HL-60/S4 treated with phorbol 12-myristate 13-acetate at 8.2 ng/mL for 4 days and 3 days (cell line): ENCODE data around the gene NELFB.
"Not testable (repeated sequence)": the region's sequence is repeated elsewhere in the genome, so short reads cannot be mapped to it uniquely, and the experiment has no call there.

Experiments used
- in situ Hi-C: fragments of 300-500 bp; cut with MboI; formaldehyde crosslinking; loops from 2 replicates; pipeline ENCODE4 v1.15.0; 2022; ENCODE audit warnings: low sequenced_read_pairs

Gene NELFB

GRCh38 chr9:137245450-137246421 is 9.4 kb upstream of the NELFB start:
- in situ Hi-C loops = no loop called here

- in situ Hi-C loops = no loop called here
Measured at GRCh38 chr9:137247135-137247915, 7.8 kb upstream of the NELFB start.

- in situ Hi-C loops = no loop called here
Measured at GRCh38 chr9:137247916-137248175, 7.3 kb upstream of the NELFB start.

DNA sequence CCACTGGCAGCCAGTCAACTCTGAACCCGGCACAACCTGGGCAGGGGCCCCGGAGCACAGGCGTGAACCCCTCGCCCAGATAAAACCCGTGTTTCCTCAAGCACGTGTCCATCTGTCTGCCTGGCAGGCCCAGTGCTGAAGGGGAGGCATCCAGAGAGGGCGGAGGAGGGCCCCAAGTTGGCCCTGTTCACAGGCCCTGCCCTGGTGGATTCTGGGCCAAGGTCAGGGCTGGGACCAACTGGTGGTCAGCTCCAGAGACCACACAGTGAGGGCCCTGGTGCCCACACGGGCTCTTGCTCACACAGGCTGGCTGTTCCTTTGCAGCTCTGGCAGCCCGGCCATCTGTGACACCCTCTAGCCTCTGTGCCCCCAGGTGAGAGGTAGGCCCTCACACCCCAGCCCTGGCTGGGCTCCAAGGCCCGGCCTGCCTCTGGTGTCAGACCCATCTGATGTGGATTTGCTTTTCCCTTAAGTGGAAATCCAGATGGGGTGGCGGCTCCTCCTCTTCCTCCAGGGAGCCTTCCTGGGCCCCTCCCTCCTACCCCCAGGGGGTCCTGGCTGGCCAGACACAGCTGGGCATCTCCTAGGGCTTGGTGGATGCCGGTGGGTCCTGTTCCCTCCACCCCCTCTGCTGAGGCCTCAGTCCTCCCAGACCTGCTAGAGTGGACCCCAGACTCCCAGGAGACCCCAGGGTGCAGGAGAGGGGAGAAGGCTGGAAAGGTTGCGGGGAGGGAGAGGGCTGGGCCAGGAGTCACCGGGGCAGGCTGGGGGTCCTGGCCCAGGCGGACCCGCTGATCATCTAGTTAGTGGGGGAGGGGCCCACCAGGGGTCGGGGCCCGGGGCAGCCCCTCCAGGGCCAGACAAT is 4.6 kb upstream of the NELFB start:
- in situ Hi-C loops = no loop called here

DNA sequence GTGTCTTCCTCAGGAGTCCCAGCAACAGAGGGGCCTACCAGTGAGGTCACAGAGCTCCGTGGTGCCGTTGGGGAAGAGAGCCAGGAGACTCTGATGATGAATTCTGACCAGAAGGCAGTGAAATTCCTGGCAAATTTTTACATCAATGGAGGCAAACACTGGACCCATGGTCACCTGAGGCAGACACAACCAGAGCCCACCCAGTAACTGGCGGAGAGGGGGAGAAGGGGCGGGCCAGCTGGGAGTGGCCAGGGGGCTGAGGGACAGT is 4.0 kb upstream of the NELFB start, which contains the start of gene STPG3:
Gene STPG3 (plus strand): TSS at position 93 of the 268 bp plus-strand sequence. CDS start 1 bp downstream, at position 94.
- in situ Hi-C loops = no loop called here

DNA sequence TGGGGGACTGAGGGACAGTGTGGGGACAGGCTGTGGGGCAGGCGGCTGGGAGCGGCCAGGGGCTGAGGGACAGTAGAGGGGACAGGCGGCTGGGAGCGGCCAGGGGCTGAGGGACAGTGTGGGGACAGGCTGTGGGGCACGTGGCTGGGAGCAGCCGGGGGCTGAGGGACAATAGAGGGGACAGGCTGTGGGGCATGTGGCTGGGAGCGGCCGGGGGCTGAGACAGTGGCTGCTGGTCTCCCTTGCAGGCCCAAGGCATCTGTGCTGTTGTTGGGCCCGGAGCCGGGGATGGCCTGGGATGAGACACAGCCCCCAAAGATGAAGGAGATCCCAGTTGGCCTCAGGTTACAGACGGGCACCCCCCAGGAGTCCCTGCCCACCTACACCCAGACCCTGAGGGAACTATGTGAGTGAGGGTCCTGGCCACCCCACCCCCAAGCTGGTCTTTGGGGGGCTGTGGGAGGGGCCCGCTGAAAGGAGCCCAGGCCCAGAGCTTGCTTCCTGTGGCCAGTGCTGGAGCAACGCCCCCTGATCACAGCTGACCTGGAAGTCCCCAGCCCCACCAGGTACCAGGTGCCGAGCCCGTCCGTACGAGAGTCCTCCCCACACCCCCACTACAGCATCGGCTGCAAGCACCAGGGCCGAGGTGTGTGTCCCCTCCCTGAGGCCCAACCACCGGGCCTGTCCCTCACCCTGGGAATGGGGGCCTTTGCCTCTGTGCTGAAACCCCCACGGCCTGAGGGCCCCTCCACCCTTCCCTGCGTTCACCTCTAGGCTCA is 3.4 kb upstream of the NELFB start:
- in situ Hi-C loops = no loop called here

DNA sequence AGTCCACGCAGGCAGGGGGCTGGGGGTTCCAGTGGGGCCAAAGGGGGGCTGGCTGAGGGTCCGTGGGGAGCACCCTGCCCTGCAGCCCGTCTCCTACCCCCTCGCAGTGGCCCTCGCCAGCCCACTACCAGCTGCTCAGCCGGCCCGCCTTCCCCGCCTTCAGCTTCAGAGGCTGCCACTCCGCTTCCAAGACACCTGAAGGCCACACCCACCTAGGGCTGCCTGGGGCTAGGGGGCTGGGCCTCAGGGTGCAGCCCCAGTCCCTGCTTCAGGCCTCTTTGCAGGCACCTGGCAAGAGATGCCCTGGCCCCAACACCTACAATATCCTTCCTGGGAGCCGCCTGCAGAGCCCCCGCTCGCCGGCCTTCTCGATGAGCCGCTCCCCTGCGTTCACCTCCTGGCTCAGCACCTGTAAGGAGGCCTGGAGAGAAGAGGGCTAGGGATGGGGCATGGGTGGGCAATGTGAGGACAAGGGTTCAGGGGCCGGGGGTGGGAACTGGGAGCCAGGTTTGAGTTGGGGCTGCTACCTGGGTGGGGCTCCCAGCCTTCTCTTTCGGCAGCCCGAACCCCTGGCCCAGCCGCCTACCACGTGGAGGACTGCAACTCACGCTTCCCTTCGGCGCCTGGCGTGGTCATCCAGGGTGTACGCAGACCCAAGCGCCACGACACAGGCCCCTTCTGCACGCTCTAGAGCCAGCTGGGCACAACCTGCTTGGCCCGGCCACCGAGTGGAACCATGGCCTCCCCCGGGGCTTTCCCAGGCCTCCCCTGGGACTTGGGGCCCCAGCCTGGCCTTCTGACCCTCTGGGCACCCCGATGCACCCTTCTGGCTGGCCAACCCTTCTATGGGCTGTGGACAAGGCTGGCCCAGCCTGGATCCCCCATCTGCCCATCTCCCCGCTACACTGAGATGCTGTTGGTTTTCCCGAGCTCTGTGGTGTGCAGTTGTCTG is 2.3 kb upstream of the NELFB start:
- in situ Hi-C loops = no loop called here

DNA sequence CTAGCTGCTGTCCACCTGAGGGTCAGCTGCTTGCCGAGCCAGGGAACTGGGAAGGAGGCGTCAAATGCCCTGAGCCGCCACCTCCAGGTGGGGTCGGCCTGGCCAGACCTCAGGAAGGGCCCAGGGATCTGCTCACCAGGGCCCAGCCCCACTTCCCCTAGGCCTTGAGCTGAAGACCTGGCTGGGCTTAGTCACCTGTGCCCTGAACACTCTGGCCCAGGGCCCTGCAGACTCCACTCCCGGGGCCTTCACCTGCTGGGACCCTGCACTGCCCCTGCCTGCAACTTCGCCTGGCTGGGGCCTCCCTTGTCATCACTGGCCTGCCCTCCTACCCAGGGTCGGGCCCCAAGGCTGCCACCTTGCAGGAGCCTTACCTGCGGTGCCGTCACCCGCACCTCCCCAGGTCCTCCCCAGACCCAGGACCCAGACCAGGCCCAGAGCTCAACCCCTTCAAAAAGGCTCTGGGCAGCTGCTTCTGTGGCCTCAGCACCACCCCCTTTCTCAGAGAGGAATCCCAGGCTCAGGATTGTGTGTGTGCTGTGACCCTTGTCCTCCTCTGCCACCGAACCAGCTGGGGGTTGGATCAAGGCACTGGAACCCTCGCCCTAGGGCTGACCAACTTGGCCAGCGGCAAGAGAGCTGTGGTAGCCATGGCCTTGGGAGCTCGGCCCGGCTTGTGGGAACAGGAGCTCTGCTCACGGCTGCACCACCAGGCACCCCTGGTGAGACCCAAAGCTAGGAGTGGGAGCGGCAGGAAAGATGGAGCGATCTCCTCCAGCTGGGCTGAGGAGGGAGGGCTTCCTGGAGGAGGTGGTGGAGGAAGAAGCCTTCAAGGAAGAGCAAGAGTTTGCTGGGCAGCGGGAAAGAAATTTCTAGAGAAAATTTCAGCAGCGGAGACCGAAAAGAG is 1.2 kb upstream of the NELFB start:
- in situ Hi-C loops = no loop called here

GRCh38 chr9:137255448-137256114 is 454 bp downstream of the NELFB start:
- in situ Hi-C loops = no loop called here

DNA sequence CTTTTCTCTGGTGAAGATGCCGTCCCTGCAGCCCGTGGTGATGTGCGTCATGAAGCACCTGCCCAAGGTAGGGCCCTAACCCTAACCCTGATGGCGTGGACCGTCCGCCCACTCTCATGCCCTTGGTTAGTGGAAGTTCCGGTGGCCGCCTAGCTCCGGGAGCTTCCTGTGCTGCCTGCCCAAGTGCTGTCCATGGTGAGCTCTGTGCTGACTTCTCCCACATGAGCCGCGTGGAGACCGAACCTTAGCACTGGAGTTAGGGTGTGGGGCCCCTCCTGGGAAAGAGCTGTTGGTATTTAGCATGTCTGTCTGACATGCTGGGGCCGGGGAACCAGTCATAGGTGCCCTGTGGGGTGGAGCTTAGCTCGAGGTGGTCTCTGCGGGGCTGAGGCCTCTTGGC is 1.2 kb downstream of the NELFB start:
- in situ Hi-C loops = no loop called here

DNA sequence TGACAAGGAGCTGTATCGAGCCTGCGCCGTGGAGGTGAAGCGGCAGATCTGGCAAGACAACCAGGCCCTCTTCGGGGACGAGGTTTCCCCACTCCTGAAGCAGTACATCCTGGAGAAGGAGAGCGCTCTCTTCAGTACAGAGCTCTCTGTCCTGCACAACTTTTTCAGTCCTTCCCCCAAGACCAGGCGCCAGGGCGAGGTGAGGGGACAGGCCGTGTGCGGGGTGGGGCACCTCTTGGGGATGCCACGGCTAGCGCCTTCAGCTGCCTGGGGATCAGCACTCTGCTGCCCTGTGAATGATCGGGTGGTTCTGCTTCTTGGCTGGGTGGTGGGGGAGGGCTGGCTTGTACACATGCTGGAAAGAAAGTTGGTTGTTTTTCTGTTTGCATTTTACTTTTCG is 1.7 kb downstream of the NELFB start:
- in situ Hi-C loops = no loop called here

DNA sequence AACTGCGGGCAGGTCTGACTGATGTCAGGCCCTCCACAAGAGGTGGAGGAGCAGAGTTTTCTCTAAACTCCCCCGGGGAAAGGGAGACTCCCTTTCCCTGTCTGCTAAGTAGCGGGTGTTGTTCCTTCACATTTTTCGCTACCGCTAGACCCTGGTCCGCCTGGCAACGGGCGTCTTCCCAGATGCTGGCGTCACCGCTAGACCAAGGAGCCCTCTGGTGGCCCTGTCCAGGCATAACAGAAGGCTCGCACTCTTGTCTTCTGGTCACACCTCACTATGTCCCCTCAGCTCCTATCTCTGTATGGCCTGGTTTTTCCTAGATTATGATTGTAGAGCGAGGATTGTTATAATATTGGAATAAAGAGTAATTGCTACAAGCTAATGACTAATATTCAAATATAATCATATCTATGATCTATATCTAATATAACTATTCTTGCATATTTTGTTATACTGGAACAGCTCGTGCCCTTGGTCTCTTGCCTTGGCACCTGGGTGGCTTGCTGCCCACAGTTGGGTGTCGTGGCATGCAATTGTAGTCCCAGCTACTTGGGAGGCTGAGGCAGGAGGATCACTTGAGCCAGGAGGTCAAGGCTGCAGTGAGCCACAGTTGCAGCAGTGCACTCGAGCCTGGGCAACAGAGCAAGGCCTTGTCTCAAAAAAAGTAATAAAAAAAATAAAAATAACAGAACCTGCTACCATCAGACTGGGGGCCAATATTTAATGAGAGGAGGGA is 7.2 kb downstream of the NELFB start:
- in situ Hi-C loops = not testable (repeated sequence)

- in situ Hi-C loops = no loop called here
Measured at GRCh38 chr9:137262909-137263285, 7.8 kb downstream of the NELFB start.

DNA sequence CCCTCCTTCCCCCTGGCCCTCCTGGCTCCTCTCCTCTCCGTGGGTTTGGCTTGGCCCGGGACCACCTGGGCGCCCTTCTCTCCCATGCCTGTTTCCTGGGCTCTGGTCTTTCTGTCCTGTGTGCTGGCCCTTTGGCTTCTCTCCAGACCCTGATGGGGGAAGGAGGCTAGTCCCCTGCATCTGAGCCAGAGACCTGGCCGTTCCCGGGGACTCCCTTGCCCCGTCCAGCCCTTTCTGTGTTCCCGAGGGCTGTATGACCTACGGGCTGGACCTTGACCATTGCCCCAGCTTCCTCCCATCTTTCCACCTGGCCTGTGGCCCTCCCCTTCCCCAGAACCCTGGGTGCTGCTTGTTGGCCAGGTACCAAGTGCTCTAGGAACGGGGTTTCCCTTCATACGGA is 8.4 kb downstream of the NELFB start:
- in situ Hi-C loops = no loop called here

DNA sequence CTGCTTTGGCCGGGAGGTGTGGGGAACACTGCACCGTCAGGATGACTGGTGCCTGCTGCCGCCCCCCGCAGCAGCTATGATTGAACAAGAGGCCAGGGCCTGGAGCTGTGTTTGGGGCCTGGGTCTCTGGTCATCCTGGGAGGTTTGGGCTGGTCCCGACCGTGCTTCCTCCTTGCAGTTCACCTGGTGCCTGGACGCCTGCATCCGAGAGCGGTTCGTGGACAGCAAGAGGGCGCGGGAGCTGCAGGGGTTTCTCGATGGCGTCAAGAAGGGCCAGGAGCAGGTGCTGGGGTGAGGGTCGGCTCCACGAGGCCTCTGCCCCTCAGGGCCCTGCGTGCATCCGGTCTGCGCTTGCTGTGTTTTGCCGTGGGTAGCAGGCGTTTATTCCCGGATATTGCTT is 8.9 kb downstream of the NELFB start:
- in situ Hi-C loops = no loop called here

DNA sequence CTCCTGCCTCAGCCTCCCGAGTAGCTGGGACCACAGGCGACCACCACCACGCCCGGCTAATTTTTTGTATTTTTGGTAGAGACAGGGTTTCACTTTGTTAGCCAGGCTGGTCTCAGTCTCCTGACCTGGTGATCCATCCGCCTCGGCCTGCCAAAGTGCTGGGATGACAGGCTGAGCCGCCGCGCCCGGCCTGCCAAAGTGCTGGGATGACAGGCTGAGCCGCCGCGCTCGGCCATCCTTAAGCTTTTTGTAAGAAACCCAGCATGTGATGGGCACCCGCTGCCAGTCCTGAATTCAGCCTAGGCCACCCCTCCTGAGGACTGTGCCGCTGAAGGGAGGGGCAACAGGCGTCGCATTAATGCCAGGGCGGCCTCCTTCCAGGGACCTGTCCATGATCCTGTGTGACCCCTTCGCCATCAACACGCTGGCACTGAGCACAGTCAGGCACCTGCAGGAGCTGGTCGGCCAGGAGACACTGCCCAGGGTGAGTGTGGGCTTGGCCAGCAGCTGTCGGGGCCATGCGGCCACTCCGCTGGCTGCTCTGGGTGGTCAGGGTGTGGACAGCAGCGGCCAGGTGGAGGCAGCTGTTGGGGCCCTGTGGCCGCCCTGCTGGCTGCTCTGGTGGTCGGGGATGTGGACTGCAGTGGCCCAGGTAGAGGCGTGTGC is 10.5 kb downstream of the NELFB start:
- in situ Hi-C loops = no loop called here

GRCh38 chr9:137266162-137266527 is 11.0 kb downstream of the NELFB start:
- in situ Hi-C loops = no loop called here
